Neural cell (in vitro differentiated cells): Measurements from ENCODE around the gene PAX2. TPM values are rescaled to one million over a fixed set of nuclear protein-coding genes. Genes with fewer than 3 reads are reported as not detected.

Experiments used
- H2AFZ ChIP-seq: fragments of 200-600, 300-800 bp; sonication (generic), shearing (Covaris generic); 2 replicates; pipeline ENCODE4 v1.6.0; 2014; ENCODE audit warnings: low read depth, mild to moderate bottlenecking, antibody characterized with exemption, low read length, moderate library complexity
- H3F3A ChIP-seq: fragments of 200-600 bp; shearing (Covaris generic); 2 replicates; pipeline ENCODE4 v1.6.1; 2016; ENCODE audit warnings: mild to moderate bottlenecking, moderate library complexity, mixed read lengths, antibody characterized with exemption, low read length; ENCODE audit not compliant: insufficient read depth, poor library complexity, severe bottlenecking
- H3K27ac ChIP-seq: fragments of 200-600, 300-800 bp; sonication (generic), shearing (Covaris generic); 2 replicates; pipeline ENCODE4 v1.5.1; 2014; ENCODE audit warnings: mild to moderate bottlenecking, low read length, moderate library complexity
- H3K27me3 ChIP-seq: fragments of 300-800, 200-600 bp; sonication (generic), shearing (Covaris generic); 2 replicates; pipeline ENCODE4 v1.6.0; 2014; ENCODE audit warnings: mild to moderate bottlenecking, low read depth, low read length, moderate library complexity; ENCODE audit not compliant: insufficient read depth
- H3K36me3 ChIP-seq: fragments of 300-800, 200-600 bp; sonication (generic), shearing (Covaris generic); 2 replicates; pipeline ENCODE4 v1.5.1; 2014; ENCODE audit warnings: mild to moderate bottlenecking, antibody characterized with exemption, low read length, moderate library complexity; ENCODE audit not compliant: insufficient read depth
- H3K4me2 ChIP-seq: fragments of 300-800, 200-600 bp; sonication (generic), shearing (Covaris generic); 2 replicates; pipeline ENCODE4 v1.6.0; 2014; ENCODE audit warnings: mild to moderate bottlenecking, low read length
- H3K4me3 ChIP-seq: fragments of 300-800, 200-600 bp; sonication (generic), shearing (Covaris generic); 2 replicates; pipeline ENCODE4 v1.5.1; 2014; ENCODE audit warnings: mild to moderate bottlenecking, low read length, moderate library complexity
- H3K79me2 ChIP-seq: fragments of 200-600 bp; shearing (Covaris generic); replicated peaks from 2 replicates; pipeline ENCODE4 v1.6.0; 2014; ENCODE audit warnings: mild to moderate bottlenecking, low read length, moderate library complexity; ENCODE audit not compliant: insufficient read depth
- H3K9ac ChIP-seq: fragments of 300-800, 200-600 bp; sonication (generic), shearing (Covaris generic); 2 replicates; pipeline ENCODE4 v1.6.1; 2016; ENCODE audit warnings: mild to moderate bottlenecking, low read length, mixed read lengths
- H3K9me2 ChIP-seq: fragments of 200-600 bp; shearing (Covaris generic); 2 replicates; pipeline ENCODE4 v1.6.1; 2016; ENCODE audit warnings: mild to moderate bottlenecking, low read length, mixed read lengths; ENCODE audit not compliant: insufficient read depth
- H3K9me3 ChIP-seq: fragments of 200-600, 300-800 bp; sonication (generic), shearing (Covaris generic); 2 replicates; pipeline ENCODE4 v1.6.1; 2016; ENCODE audit warnings: mild to moderate bottlenecking, mixed run types, low read length, moderate library complexity, mixed read lengths
- H4K20me1 ChIP-seq: fragments of 200-600 bp; shearing (Covaris generic); 2 replicates; pipeline ENCODE4 v1.6.1; 2016; ENCODE audit warnings: mild to moderate bottlenecking, mixed run types; ENCODE audit not compliant: insufficient read depth
- CTCF ChIP-seq: fragments of 450-650 bp; IDR thresholded peaks from 2 replicates; pipeline ENCODE4 v1.5.1; 2014; ENCODE audit warnings: antibody characterized with exemption, mild to moderate bottlenecking, moderate library complexity; ENCODE audit not compliant: poor library complexity, severe bottlenecking
- EP300 ChIP-seq: fragments of 450-650 bp; conservative IDR thresholded peaks from 2 replicates; pipeline ENCODE4 v1.6.1; 2014; ENCODE audit warnings: antibody characterized with exemption, mild to moderate bottlenecking, moderate library complexity; ENCODE audit not compliant: poor library complexity, severe bottlenecking
- EZH2 ChIP-seq: fragments of 200-600, 300-800 bp; shearing (Covaris generic), sonication (generic); IDR thresholded peaks from 2 replicates; pipeline ENCODE4 v1.6.1; 2014; ENCODE audit warnings: antibody characterized with exemption, low read length, borderline replicate concordance, mild to moderate bottlenecking; ENCODE audit not compliant: insufficient read depth, poor library complexity, severe bottlenecking
- MXI1 ChIP-seq: fragments of 450-650 bp; conservative IDR thresholded peaks from 2 replicates; pipeline ENCODE4 v1.6.1; 2014; ENCODE audit warnings: antibody characterized with exemption, mild to moderate bottlenecking; ENCODE audit not compliant: poor library complexity, severe bottlenecking
- POLR2AphosphoS5 ChIP-seq: IDR thresholded peaks from 2 replicates; pipeline ENCODE4 v1.6.1; 2012
- RAD21 ChIP-seq: fragments of 450-650 bp; conservative IDR thresholded peaks from 2 replicates; pipeline ENCODE4 v1.6.1; 2014; ENCODE audit warnings: antibody characterized with exemption, mild to moderate bottlenecking, moderate library complexity
- REST ChIP-seq: IDR thresholded peaks from 2 replicates; pipeline ENCODE4 v1.6.1; 2012; ENCODE audit warnings: borderline replicate concordance
- SMC3 ChIP-seq: fragments of 450-650 bp; conservative IDR thresholded peaks from 2 replicates; pipeline ENCODE4 v1.6.1; 2014; ENCODE audit warnings: antibody characterized with exemption, mild to moderate bottlenecking, moderate library complexity; ENCODE audit not compliant: poor library complexity
- TAF1 ChIP-seq: IDR thresholded peaks from 2 replicates; pipeline ENCODE4 v1.6.1; 2012; ENCODE audit warnings: low read depth
- polyA plus RNA-seq: library from polyadenylated mRNA; depleted of rRNA; stranded (reverse); fragments of >200 nt; gene quantifications from 2 replicates; pipeline ENCODE4 v1.2.3, GENCODE V29; 2014

The PAX2 gene
- polyA plus RNA-seq, 1 donor from 2014 or later: not detected

- no peaks in the 10 kb centered on the region for H3K79me2 ChIP-seq
- H3K4me2 ChIP-seq: no peak overlapping the region
- H3K27me3 ChIP-seq: peaks cover 14% of the 10 kb centered on the region
Measured at GRCh38 chr10:100806356-100806645, 60.9 kb downstream of the PAX2 start.

GRCh38 chr10:100807241-100807951, 62.0 kb downstream of the PAX2 start:
- no peaks in the 10 kb centered on the region for H3K9me3 ChIP-seq
- H3K79me2 ChIP-seq: no peaks in the 10 kb centered on the region
- no peaks in the 10 kb centered on the region for H3K36me3 ChIP-seq
- no peaks in the 10 kb centered on the region for H3K9me2 ChIP-seq
- H4K20me1 ChIP-seq: no peaks in the 10 kb centered on the region
- H3K4me2 ChIP-seq: no peak overlapping the region
- H2AFZ ChIP-seq: no peak overlapping the region
- H3K9ac ChIP-seq: no peak overlapping the region
- no peak overlapping the region for H3K27ac ChIP-seq
- H3K27me3 ChIP-seq: peaks cover 12% of the 10 kb centered on the region
- no peak overlapping the region for H3K4me3 ChIP-seq
- TF ChIP-seq SMC3 (no peak), RAD21 (no peak), MXI1 (no peak), REST (no peak), CTCF (no peak), EP300 (no peak), TAF1 (no peak), POLR2AphosphoS5 (no peak), EZH2 (no peak)
- no peaks in the 10 kb centered on the region for H3F3A ChIP-seq

More at GRCh38 chr10:100806356-100806645, 60.9 kb downstream of the PAX2 start:
- Histone ChIP-seq H3K9me3 (no peaks in the 10 kb centered on the region), H3K36me3 (no peaks in the 10 kb centered on the region), H2AFZ (no peak overlapping the region), H4K20me1 (no peaks in the 10 kb centered on the region), H3K9me2 (no peaks in the 10 kb centered on the region), H3K4me3 (no peak overlapping the region), H3F3A (no peaks in the 10 kb centered on the region), H3K27ac (no peak overlapping the region), H3K9ac (no peak overlapping the region)
- TF ChIP-seq CTCF: no peak
- no peak for TF ChIP-seq SMC3
- no peak for TF ChIP-seq TAF1
- TF ChIP-seq MXI1: no peak
